Psoas muscle (tissue), 8 donors: ENCODE measurements around the gene SOX13. TPM values are rescaled to one million over a fixed set of nuclear protein-coding genes. Genes with fewer than 3 reads are reported as not detected.
A peak's percentile ranks its signal among the peaks of the same experiment; 100 is the strongest.

ENCODE experiments used
- ATAC-seq, 4 donors: fragments of 200-7000 bp; cut with Tn5 transposase; one replicate each; pipeline ENCODE4 v1.9.1; 2020; ENCODE audit warnings: moderate library complexity in 3 of 4, mild to moderate bottlenecking in 2 of 4
- DNase-seq, 2 donors: peaks; one replicate each; pipeline ENCODE4 v3.0.0-alpha.2; 2020
- H3K27ac ChIP-seq: fragments of 200-600 bp; one replicate; pipeline ENCODE4 v1.8.0; 2022
- H3K27me3 ChIP-seq, 3 donors: fragments of 200-600 bp in 1 of 3; one replicate each; pipeline versions ENCODE4 v1.6.1 to v1.8.0; 2013 to 2022; ENCODE audit warnings: low read length in 2 of 3, mild to moderate bottlenecking in 2 of 3, moderate library complexity in 1 of 3; ENCODE audit not compliant: insufficient read depth in 3 of 3
- H3K36me3 ChIP-seq, 2 donors: fragments of 200-600 bp in 1 of 2; one replicate each; pipeline versions ENCODE4 v1.6.1 to v1.8.0; 2013 to 2022; ENCODE audit warnings: low read depth in 1 of 2, mild to moderate bottlenecking in 1 of 2, moderate library complexity in 1 of 2; ENCODE audit not compliant: insufficient read depth in 1 of 2
- H3K4me1 ChIP-seq: fragments of 200-600 bp; one replicate; pipeline ENCODE4 v1.8.0; 2022
- H3K4me3 ChIP-seq: fragments of 200-600 bp; one replicate; pipeline ENCODE4 v1.8.0; 2022; ENCODE audit warnings: mild to moderate bottlenecking
- H3K9me3 ChIP-seq: fragments of 200-600 bp; one replicate; pipeline ENCODE4 v1.8.0; 2022
- WGBS, 3 donors: extraction: QIAGEN DNeasy Blood & Tissue Kit; methylation state at CpG; one replicate each; pipeline versions ENCODE4 v1.1.6 to v1.1.7; 2013; 5-methylcytosine and 5-hydroxymethylcytosine counted together
- intact Hi-C, 2 donors: fragments of 100-400 bp; cut with DNase I; formaldehyde crosslinking; loops; one replicate each; pipeline versions ENCODE4 v1.11.0 to v1.14.2; 2022
- polyA plus RNA-seq, 3 donors: library from polyadenylated mRNA; stranded (reverse); fragments of 200-250 nt; gene quantifications; one replicate each; pipeline ENCODE4 v1.2.3, GENCODE V29; 2013
- total RNA-seq, 4 donors: library from RNA; stranded (reverse); fragmentation: NEBNext Ultra II Directional in 2 of 4; extraction: Animal tissue kit (Norgen Biotek cat#: 25700) in 2 of 4; gene quantifications; one replicate each; pipeline versions ENCODE4 v1.2.1 to v1.2.4, GENCODE V29; 2021 to 2023
- TF ChIP-seq, protein P1 (sequence below): fragments of 200-600 bp; IDR thresholded peaks from one replicate; pipeline ENCODE4 v1.8.0; 2022; ENCODE audit warnings: antibody characterized with exemption
- donor health status: healthy with polysubstance abuse.
- donor health status: DM: no; HTN: no; CAD: no; lungs with moderate emphysema.
- donor health status: Bipolar disorder and iron deficiency.
- donor health status: healthy.
- donor health status: DM: yes; HTN: yes; CAD: no.
- donor health status: DM: no; HTN: no; CAD: no.
- donor health status: DM: no; HTN: no; CAD: no.
- donor health status: DM: yes; HTN: yes; CAD: no.

The SOX13 gene
- total and polyA plus RNA-seq, 7 donors = 5.2 to 19.6 (median 9.4) TPM

DNA sequence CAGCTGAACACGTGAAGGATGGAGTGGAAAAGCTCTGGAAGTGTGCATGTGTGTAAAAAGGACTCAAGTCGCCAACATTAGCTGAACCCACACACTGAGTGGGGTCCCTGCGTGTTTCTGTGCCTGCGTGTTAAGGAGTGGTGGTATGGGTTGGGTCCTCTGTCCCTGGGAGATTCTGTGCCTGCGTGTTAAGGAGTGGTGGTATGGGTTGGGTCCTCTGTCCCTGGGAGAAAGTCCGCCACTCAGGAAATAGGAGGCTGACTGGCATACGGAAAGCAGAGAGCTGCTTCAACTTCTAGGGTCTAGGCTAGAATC lies 7.0 kb upstream of the SOX13 start:
- TF ChIP-seq, protein P1, sequence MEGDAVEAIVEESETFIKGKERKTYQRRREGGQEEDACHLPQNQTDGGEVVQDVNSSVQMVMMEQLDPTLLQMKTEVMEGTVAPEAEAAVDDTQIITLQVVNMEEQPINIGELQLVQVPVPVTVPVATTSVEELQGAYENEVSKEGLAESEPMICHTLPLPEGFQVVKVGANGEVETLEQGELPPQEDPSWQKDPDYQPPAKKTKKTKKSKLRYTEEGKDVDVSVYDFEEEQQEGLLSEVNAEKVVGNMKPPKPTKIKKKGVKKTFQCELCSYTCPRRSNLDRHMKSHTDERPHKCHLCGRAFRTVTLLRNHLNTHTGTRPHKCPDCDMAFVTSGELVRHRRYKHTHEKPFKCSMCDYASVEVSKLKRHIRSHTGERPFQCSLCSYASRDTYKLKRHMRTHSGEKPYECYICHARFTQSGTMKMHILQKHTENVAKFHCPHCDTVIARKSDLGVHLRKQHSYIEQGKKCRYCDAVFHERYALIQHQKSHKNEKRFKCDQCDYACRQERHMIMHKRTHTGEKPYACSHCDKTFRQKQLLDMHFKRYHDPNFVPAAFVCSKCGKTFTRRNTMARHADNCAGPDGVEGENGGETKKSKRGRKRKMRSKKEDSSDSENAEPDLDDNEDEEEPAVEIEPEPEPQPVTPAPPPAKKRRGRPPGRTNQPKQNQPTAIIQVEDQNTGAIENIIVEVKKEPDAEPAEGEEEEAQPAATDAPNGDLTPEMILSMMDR = no peak
- intact Hi-C loops = no loop called here
- H3K4me1 ChIP-seq = no peaks in the 10 kb centered on the region
- no peak for DNase-seq
- H3K27me3 ChIP-seq = no peaks in the 10 kb centered on the region
- no peaks in the 10 kb centered on the region for H3K9me3 ChIP-seq
- no peaks in the 10 kb centered on the region for H3K36me3 ChIP-seq
- WGBS, 3 donors = 84 to 91% (median 91%) methylated on average over 7 of the region's 7 CpGs
- ATAC-seq = no peak
- H3K27ac ChIP-seq = no peak overlapping the region
- no peak overlapping the region for H3K4me3 ChIP-seq

DNA sequence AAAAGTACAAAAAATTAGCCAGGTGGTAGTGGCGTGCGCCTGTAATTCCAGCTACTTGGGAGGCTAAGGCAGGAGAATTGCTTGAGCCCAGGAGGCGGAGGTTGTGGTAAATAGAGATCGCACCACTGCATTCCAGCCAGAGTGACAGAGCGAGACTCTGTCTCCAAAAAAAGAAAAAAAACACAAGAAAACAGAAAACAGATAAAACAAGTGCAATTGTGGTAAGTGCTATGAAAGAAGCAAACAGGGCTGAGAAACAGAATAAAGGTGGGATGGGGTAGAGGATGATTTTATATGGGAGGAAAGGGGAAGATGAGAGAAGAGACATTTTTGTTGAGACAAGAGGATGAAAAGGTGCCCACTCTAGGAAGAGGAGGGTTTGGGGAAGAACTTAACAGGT lies 5.0 kb upstream of the SOX13 start:
- Histone ChIP-seq H3K36me3 (no peaks in the 10 kb centered on the region), H3K27ac (no peak overlapping the region), H3K4me3 (no peak overlapping the region), H3K9me3 (no peaks in the 10 kb centered on the region), H3K27me3 (no peaks in the 10 kb centered on the region), H3K4me1 (no peaks in the 10 kb centered on the region)
- intact Hi-C loops = no loop called here
- 96 to 100% (median 96%) methylated on average over 5 of the region's 5 CpGs for WGBS, 3 donors
- TF ChIP-seq, protein P1 = no peak
- DNase-seq (no peak), ATAC-seq (no peak)

DNA sequence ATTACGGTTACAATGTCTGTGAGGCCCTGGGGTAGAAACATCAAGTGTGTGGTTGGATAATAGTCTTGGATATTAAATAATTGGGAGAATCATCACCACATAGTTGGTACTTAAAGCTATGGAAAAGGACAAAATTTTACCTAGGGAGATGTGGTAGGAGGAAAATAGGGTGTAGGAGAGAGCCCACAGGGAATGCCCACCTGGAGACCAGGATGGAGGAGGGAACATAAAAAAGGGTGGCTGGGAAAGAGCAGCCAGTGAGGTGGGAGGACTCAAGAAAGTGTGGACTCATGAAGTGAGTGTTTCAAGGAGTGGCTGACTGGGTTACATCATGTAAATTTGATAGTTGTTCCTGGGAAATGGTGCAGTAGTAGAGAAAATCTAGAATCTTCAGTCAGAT lies 3.0 kb upstream of the SOX13 start:
- peaks cover 2% of the 10 kb centered on the region for H3K4me1 ChIP-seq
- intact Hi-C loops = loop anchor here in 1 of 2 donors (5.0 kb wide), 1 partner anchor 198 kb away; no protein-coding TSS in a partner anchor
- no peak overlapping the region for H3K4me3 ChIP-seq
- DNase-seq (no peak), ATAC-seq (no peak)
- no peak overlapping the region for H3K27ac ChIP-seq
- TF ChIP-seq, protein P1 = no peak
- no peaks in the 10 kb centered on the region for H3K9me3 ChIP-seq
- H3K27me3 ChIP-seq = no peaks in the 10 kb centered on the region
- 96 to 97% (median 96%) methylated on average over 1 of the region's 1 CpG for WGBS, 3 donors
- no peaks in the 10 kb centered on the region for H3K36me3 ChIP-seq

DNA sequence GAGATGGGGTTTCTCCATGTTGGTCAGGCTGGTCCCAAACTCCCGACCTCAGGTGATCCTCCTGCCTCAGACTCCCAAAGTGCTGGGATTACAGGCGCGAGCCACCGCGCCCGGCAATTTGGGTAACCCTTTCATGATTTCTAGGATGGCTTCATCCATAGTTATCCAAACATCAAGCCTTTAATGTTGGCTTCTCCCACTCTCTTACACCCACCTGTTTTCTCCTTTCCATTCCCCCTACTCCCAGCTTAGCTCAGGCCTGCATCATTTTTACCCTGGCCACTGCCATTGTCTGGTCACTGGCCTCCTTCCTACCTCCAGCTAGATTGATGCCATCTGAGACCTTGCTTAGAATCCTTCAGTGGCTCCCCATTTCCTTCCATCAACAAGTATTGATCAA lies 2.0 kb upstream of the SOX13 start:
- intact Hi-C loops = loop anchor here in 1 of 2 donors (5.0 kb wide), 1 partner anchor 199 kb away; no protein-coding TSS in a partner anchor
- 96 to 97% (median 97%) methylated on average over 6 of the region's 6 CpGs for WGBS, 3 donors
- no peaks in the 10 kb centered on the region for H3K36me3 ChIP-seq
- no peak overlapping the region for H3K27ac ChIP-seq
- no peak for ATAC-seq
- no peaks in the 10 kb centered on the region for H3K27me3 ChIP-seq
- no peaks in the 10 kb centered on the region for H3K9me3 ChIP-seq
- TF ChIP-seq, protein P1 = no peak
- H3K4me1 ChIP-seq = peaks cover 12% of the 10 kb centered on the region
- no peak for DNase-seq
- no peak overlapping the region for H3K4me3 ChIP-seq

DNA sequence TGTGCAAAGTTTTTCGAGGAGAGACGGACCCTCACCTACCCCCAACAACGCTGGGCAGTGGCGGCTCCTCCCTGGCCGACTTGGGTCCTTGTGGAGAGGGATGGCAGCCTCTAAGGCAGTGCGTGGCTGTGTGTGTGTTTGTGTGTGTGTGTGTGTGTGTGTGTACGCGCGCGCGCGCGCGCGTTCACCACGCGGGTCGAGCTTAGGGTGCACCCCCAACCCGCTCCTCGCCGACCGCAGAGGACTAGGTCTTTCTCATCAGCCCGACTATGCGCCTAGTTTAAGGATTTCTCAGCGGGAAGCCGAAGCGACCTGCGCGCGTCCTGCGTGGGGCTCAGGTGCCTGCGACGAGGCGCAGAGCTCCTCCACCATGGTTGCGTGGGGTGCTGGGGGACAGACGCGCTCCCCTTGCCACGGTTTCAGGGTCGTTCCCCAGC lies 940 bp downstream of the SOX13 start:
- ATAC-seq = peak in 3 of 4 donors; percentile 24 to 42 (median 25)
- intact Hi-C loops = loop anchor here (1.0 to 5.0 kb wide), 2 partner anchors 55 to 202 kb away; no protein-coding TSS in a partner anchor

More for the DNA sequence above, 940 bp downstream of the SOX13 start:
- peaks cover 35% of the 10 kb centered on the region for H3K4me1 ChIP-seq
- H3K9me3 ChIP-seq = no peaks in the 10 kb centered on the region
- peak in 1 of 2 donors; percentile 64 for DNase-seq
- H3K27me3 ChIP-seq = no peaks in the 10 kb centered on the region
- peak overlapping the region; percentile 76 for H3K4me3 ChIP-seq
- peak overlapping the region; percentile 78 for H3K27ac ChIP-seq
- 0 to 1% (median 1%) methylated on average over 31 to 39 of the region's 39 CpGs for WGBS, 3 donors
- TF ChIP-seq, protein P1 = no peak
- no peaks in the 10 kb centered on the region for H3K36me3 ChIP-seq
